ENCODE data around the gene RALGDS. TPM values are rescaled to one million over a fixed set of nuclear protein-coding genes. Genes with fewer than 3 reads are reported as not detected.
A peak's percentile ranks its signal among the peaks of the same experiment; 100 is the strongest.

Gene RALGDS
- total and polyA plus RNA-seq, 2 experiments from 2014 or later = 50.4 to 58.3 TPM

- DNase-seq (ENCODE audit: low read depth in 1 of 2, low spot score in 1 of 2) = peak; percentile 9 to 12
- peaks cover 18% of the 10 kb centered on the region for H3K4me1 ChIP-seq (ENCODE audit: low read depth)
- H3K9me3 ChIP-seq (ENCODE audit: low read depth) = no peaks in the 10 kb centered on the region
- H3K27ac ChIP-seq = peak overlapping the region; percentile 64
- no peaks in the 10 kb centered on the region for H3K27me3 ChIP-seq
- no peak for TF ChIP-seq CTCF (IDR thresholded peaks at IDR 0.05; ENCODE audit: low read depth, low read length)
- no peak overlapping the region for H3K4me3 ChIP-seq
- H3K36me3 ChIP-seq = peaks cover 15% of the 10 kb centered on the region
Measured at GRCh38 chr9:133060417-133060841, 60.6 kb downstream of the RALGDS start.

DNA sequence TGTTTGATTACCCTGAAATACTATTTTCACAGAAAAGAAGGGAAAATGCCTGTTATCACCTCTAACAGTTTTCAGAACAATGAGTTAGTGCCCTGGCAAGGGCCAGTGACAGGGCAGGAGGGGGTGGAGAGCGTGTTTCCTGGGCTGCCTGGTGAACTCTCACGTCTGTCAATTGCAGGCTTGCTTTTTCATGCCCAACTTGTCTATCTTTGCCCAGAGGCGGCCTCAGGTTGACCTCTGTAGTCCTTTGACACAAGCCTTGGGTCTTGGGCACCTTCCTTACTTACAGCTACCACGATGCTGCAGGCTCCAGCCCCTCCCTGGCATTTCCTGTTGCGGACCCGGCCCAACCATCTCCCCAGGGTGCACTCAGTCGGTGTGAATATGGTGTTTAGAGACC lies 61.4 kb downstream of the RALGDS start:
- peaks cover 20% of the 10 kb centered on the region for H3K36me3 ChIP-seq

GRCh38 chr9:133058550-133059320 lies 62.3 kb downstream of the RALGDS start:
- Histone ChIP-seq H3K9me3 (ENCODE audit: low read depth) (no peaks in the 10 kb centered on the region), H3K36me3 (peaks cover 27% of the 10 kb centered on the region), H3K4me1 (ENCODE audit: low read depth) (peaks cover 18% of the 10 kb centered on the region), H3K27ac (no peak overlapping the region), H3K27me3 (no peaks in the 10 kb centered on the region), H3K4me3 (no peak overlapping the region)
- no peak for TF ChIP-seq CTCF (IDR thresholded peaks at IDR 0.05; ENCODE audit: low read depth, low read length)
- DNase-seq (ENCODE audit: low read depth in 1 of 2, low spot score in 1 of 2) = no peak

More for the DNA sequence above, 61.4 kb downstream of the RALGDS start:
- TF ChIP-seq CTCF (IDR thresholded peaks at IDR 0.05; ENCODE audit: low read depth, low read length) = no peak
- no peak for DNase-seq (ENCODE audit: low read depth in 1 of 2, low spot score in 1 of 2)
- Histone ChIP-seq H3K27ac (no peak overlapping the region), H3K27me3 (no peaks in the 10 kb centered on the region), H3K4me1 (ENCODE audit: low read depth) (peaks cover 18% of the 10 kb centered on the region), H3K4me3 (no peak overlapping the region), H3K9me3 (ENCODE audit: low read depth) (no peaks in the 10 kb centered on the region)

DNA sequence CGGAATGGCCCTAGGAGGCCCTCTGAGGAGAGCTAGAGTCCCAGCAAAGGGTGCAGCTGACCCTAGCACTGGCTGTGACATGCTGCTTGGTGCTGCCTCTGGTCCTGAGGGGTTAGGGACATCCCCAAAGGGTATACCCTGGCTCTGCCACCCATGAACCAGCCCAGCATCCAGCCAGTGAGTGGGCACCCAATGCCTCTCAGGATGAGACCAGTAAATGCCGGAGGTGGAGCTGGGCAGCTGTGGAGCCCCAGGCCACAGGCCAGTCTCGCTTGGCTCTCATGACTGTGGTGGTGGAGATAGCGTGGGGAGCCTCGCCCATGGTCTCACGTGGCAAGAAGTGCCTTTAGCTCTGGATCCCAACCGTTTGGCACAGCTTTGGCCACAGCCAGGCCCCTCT lies 63.0 kb downstream of the RALGDS start:
- no peak overlapping the region for H3K27ac ChIP-seq
- H3K36me3 ChIP-seq = peaks cover 31% of the 10 kb centered on the region
- no peaks in the 10 kb centered on the region for H3K9me3 ChIP-seq (ENCODE audit: low read depth)
- H3K27me3 ChIP-seq = no peaks in the 10 kb centered on the region
- peaks cover 18% of the 10 kb centered on the region for H3K4me1 ChIP-seq (ENCODE audit: low read depth)
- H3K4me3 ChIP-seq = no peak overlapping the region
- TF ChIP-seq CTCF (IDR thresholded peaks at IDR 0.05; ENCODE audit: low read depth, low read length) = no peak
- DNase-seq (ENCODE audit: low read depth in 1 of 2, low spot score in 1 of 2) = no peak

GRCh38 chr9:133057553-133057952 lies 63.5 kb downstream of the RALGDS start:
- no peak for DNase-seq (ENCODE audit: low read depth in 1 of 2, low spot score in 1 of 2)
- Histone ChIP-seq H3K27me3 (no peaks in the 10 kb centered on the region), H3K27ac (no peak overlapping the region), H3K9me3 (ENCODE audit: low read depth) (no peaks in the 10 kb centered on the region), H3K4me1 (ENCODE audit: low read depth) (peaks cover 18% of the 10 kb centered on the region), H3K4me3 (no peak overlapping the region), H3K36me3 (peaks cover 31% of the 10 kb centered on the region)
- TF ChIP-seq CTCF (IDR thresholded peaks at IDR 0.05; ENCODE audit: low read depth, low read length) = no peak

Measured in cardiac muscle cell (in vitro differentiated cells and primary cell).